GM12865 (cell line): ENCODE measurements around the gene HNRNPAB.
A peak's percentile ranks its signal among the peaks of the same experiment; 100 is the strongest.

Experiments used
- DNase-seq: peaks from one replicate; pipeline ENCODE4 v3.0.0; 2010; ENCODE audit warnings: low read depth
- H3K4me3 ChIP-seq: 2 replicates; pipeline ENCODE4 v1.5.1; 2011; ENCODE audit warnings: mild to moderate bottlenecking, low read depth, low read length, control low read depth
- TF ChIP-seq, protein P1 (sequence below): IDR thresholded peaks from 2 replicates; pipeline ENCODE4 v1.5.1; 2011; ENCODE audit warnings: low read length, control low read depth, low read depth, inconsistent platforms; ENCODE audit not compliant: insufficient read depth; ENCODE audit errors: missing control alignments

Gene HNRNPAB

DNA sequence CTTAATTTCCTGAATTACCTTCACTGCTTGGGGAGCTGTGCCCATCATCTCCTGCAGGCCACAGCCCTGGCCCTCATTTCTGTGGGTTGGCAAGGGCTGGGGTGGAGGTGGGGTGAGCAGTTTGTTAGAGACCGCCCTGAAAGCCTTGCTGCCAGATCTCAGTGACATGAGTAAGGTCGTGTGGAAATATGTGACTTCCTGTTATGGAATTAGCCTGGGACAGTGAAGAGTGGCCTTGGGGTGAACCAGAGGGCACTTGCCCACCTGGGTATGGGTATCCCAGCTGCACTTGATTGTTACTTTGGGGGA lies 2.5 kb upstream of the HNRNPAB start:
- TF ChIP-seq, protein P1, sequence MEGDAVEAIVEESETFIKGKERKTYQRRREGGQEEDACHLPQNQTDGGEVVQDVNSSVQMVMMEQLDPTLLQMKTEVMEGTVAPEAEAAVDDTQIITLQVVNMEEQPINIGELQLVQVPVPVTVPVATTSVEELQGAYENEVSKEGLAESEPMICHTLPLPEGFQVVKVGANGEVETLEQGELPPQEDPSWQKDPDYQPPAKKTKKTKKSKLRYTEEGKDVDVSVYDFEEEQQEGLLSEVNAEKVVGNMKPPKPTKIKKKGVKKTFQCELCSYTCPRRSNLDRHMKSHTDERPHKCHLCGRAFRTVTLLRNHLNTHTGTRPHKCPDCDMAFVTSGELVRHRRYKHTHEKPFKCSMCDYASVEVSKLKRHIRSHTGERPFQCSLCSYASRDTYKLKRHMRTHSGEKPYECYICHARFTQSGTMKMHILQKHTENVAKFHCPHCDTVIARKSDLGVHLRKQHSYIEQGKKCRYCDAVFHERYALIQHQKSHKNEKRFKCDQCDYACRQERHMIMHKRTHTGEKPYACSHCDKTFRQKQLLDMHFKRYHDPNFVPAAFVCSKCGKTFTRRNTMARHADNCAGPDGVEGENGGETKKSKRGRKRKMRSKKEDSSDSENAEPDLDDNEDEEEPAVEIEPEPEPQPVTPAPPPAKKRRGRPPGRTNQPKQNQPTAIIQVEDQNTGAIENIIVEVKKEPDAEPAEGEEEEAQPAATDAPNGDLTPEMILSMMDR, result no peak
- DNase-seq, result no peak
- H3K4me3 ChIP-seq, result no peak overlapping the region

DNA sequence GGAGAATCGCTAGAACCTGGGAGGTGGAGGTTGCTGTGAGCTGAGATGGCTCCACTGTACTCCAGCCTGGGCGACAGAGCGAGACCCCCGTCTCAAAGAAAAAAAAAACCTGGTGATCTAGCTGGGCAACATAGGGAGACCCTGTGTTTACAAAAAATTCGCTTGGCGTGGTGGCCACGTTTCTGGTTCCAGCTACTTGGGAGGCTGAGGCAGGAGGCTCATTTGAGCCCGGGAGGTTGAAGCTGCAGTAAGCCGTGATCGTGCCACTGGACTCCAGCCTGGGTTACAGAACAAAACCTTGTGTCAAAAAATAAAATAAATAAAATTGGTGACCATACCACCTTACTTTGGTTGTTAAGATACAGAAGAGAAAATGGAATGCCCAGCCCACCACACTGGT lies 1.8 kb upstream of the HNRNPAB start:
- H3K4me3 ChIP-seq, result no peak overlapping the region
- TF ChIP-seq, protein P1, result no peak
- DNase-seq, result no peak

DNA sequence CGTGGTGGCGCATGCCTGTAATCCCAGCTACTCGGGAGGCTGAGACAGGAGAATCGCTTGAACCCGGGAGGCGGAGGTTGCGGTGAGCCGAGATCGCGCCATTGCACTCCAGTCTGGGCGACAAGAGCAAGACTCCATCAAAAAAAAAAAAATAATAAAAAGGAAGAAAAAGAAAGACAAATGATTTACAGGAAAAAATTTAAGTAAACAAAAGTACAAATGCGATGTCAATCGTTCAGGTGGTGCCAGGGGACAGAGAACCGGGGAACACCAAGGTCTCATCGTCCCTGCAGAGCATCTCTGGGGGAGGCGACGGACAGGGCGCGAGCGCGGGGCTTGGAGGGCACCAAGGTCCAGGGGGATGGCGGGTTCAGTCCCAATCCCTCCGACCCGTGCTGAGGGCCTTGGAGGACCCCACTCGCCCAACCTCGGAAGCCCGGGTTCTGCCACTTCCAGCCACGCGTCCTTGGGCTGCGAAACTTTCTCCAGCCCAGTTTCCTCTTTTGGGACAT lies 607 bp upstream of the HNRNPAB start:
- peak overlapping the region; percentile 92 for H3K4me3 ChIP-seq
- TF ChIP-seq, protein P1, result no peak
- no peak for DNase-seq

DNA sequence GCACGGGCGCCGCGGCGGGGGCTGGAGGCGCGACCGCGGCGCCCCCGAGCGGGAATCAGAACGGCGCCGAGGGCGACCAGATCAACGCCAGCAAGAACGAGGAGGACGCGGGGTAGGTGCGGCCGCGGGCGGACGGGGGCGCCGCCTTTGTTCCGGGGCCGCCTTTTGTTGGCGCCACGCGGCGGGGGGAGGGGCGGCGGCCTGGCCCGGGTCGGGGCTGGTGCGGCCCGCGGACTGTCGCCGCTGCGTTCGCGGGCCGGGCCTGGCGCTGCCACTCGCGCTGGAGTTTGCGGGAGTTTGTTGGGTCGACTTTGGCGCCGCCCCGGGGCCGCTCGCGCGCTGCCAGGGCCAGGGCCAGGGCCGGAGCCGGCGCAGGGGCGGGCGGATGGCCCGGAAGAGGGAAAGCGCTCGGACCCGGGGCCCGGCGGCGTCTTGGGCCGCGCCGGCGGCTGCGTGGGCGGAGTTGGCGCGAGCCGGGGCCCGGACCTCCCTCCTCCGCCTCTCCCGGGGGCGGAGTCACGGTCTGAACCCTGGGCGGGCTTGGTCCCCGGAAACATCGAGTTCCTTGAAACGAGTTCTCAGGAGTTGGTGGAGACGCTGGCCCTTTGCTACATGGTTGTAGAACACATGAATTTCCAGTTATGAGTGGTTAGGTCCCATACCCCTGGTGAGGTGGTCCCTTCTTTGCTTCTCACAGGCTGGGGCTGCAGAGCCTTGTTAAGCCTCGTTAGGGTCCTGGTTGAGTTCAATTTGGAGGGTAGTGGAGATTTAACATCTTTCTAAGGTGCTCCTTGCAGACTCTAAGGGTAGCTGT lies 809 bp downstream of the HNRNPAB start:
- H3K4me3 ChIP-seq, result peak overlapping the region; percentile 92
- TF ChIP-seq, protein P1, result no peak
- DNase-seq, result peak; percentile 89

DNA sequence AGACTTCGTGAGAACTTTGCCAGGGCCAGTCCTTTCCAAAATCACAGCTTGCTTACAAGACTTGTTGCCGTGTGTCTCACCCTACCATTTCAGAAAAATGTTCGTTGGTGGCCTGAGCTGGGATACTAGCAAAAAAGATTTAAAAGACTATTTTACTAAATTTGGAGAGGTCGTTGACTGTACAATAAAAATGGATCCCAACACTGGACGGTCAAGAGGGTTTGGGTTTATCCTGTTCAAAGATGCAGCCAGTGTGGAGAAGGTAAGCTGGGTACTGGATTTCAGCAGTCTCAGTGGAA lies 1.4 kb downstream of the HNRNPAB start:
- TF ChIP-seq, protein P1, result no peak
- no peak for DNase-seq
- H3K4me3 ChIP-seq, result peak overlapping the region; percentile 92

DNA sequence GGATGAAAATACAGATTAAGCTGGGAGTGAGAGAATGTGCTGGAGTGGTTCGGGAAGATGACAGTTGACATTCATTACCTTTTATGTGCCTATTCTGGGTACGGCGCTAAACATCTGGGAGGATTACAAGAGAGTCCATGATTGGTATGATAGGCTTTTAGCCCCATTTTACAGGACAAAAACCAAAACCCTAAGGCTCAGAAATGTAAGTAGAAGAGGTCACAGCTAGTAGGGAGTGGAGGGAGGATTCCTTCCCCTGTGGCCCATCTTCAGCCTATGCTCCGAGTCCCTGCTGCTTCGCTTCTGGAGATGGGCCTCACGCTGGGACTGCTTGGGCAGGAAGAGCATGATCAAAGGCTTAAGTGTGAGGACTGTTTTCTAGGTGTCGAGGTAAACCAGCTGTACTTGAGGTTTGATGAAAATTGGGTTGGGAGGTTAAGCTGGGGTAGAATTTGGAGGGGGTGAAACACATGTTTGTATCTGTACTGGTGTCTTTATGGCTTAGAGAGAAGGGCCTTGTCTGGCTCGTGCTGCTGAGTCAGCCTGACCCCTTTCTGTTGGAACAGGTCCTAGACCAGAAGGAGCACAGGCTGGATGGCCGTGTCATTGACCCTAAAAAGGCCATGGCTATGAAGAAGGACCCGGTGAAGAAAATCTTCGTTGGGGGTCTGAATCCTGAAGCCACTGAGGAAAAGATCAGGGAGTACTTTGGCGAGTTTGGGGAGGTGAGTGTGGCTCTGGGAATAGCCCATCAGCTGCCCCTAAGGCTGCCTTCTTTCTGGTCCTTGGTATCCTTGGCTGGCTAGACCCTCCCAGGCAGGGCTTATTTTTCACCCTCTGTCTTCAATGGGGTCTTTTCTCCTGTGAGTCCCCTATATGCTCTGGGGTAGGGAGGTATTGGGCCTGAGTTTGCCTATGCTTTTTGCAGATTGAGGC lies 2.1 kb downstream of the HNRNPAB start:
- DNase-seq, result no peak
- H3K4me3 ChIP-seq, result peak overlapping the region; percentile 92
- TF ChIP-seq, protein P1, result no peak
